GM12801 (cell line): ENCODE measurements around the gene OIP5.

Source experiments
- TF ChIP-seq, protein P1 (sequence below): IDR thresholded peaks from one replicate; pipeline ENCODE4 v1.5.1; 2011; ENCODE audit warnings: control low read depth; ENCODE audit not compliant: insufficient read length; ENCODE audit errors: extremely low read depth

Gene OIP5

GRCh38 chr15:41331281-41331680, 1.1 kb downstream of the OIP5 start:
- TF ChIP-seq, protein P1, sequence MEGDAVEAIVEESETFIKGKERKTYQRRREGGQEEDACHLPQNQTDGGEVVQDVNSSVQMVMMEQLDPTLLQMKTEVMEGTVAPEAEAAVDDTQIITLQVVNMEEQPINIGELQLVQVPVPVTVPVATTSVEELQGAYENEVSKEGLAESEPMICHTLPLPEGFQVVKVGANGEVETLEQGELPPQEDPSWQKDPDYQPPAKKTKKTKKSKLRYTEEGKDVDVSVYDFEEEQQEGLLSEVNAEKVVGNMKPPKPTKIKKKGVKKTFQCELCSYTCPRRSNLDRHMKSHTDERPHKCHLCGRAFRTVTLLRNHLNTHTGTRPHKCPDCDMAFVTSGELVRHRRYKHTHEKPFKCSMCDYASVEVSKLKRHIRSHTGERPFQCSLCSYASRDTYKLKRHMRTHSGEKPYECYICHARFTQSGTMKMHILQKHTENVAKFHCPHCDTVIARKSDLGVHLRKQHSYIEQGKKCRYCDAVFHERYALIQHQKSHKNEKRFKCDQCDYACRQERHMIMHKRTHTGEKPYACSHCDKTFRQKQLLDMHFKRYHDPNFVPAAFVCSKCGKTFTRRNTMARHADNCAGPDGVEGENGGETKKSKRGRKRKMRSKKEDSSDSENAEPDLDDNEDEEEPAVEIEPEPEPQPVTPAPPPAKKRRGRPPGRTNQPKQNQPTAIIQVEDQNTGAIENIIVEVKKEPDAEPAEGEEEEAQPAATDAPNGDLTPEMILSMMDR: no peak

DNA sequence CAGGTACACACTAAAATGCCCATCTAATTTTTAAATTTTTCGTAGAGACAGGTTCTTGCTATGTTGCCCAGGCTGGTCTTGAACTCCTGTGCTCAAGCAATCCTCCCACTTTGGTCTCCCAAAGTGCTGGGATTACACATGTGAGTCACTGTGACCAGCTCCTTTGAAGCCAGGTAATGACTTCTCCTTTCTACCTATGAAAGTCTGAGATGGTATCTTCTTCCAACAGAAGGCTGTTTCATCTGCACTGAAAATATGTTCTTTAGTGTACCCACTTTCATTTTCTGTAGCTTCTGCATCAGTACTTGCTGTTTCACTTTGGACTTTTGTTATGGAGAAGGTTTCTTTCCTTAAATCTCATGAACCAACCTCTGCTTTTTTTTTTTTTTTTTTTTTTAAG, 8.8 kb downstream of the OIP5 start:
- TF ChIP-seq, protein P1: no peak

DNA sequence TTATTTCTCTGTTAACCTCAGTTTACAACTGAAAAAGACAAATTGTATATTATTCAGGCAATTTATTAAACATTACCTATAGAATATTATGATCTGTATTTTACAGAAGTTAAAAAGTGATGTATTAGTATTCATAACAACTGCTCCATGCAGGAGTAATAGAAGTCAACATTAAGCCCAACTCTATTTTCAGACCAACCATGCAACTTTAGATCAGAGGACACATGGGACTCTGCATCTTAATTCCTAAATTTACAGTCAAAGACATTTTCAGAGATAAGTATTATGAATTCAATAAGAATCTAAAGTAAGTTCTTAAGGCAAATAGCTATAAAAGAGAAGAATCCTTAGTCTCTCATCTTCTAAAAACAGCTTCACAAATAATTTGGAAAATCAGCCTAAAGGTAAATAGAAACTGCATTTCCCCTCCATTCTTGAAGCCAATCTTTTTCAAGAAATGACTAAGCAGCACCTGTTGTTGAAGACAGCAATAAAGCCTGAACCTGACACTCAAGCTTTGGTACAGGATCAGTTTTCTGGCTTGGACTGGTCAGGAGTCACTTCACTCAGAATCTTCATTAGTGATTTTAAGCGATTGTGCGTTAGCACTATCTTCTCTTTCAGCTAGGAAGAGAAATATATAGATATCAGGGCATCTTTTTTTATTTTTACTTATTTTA, 23.0 kb downstream of the OIP5 start:
- TF ChIP-seq, protein P1: no peak

- TF ChIP-seq, protein P1: no peak
Measured at GRCh38 chr15:41307679-41308078, 24.7 kb downstream of the OIP5 start.

GRCh38 chr15:41304149-41304770, 28.1 kb downstream of the OIP5 start:
- TF ChIP-seq, protein P1: no peak

DNA sequence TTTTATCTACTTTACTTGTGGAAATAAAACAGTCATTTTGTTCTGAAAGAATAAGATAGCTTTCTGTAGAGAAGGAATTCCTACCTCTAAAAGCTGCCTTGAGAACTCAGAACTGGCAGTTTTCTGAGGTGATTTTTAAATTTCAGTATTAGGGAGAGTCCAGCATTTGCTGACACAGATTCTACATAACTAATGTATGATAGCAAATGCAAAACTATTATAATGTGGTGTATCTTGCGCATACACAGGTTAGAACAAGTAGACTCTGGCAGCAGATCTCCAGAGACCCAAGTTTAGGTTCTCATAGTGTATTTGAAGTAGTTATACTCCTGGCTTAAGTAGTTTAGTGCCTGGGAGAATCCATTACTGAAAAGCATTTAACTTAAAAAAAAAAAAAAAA, 30.8 kb downstream of the OIP5 start:
- TF ChIP-seq, protein P1: no peak

GRCh38 chr15:41292521-41292920, 39.9 kb downstream of the OIP5 start:
- TF ChIP-seq, protein P1: no peak
